Heart left ventricle (tissue), 13 donors: ENCODE data around the gene MELK.
"Not testable (repeated sequence)": the region's sequence is repeated elsewhere in the genome, so short reads cannot be mapped to it uniquely, and the experiment has no call there.

Experiments used
- POLR2A ChIP-seq, 2 donors: fragments of 450-650 bp; IDR thresholded peaks; one replicate each; pipeline ENCODE4 v1.6.1; 2017; ENCODE audit warnings: antibody characterized with exemption in 2 of 2, mild to moderate bottlenecking in 2 of 2, moderate library complexity in 2 of 2
- TF ChIP-seq, protein P1 (sequence below), 12 donors: fragments of 200-600 bp; sonication (generic) in 4 of 12; IDR thresholded peaks; one replicate each; pipeline versions ENCODE4 v1.5.0 to v1.8.0; 2018 to 2022; ENCODE audit warnings: antibody characterized with exemption in 12 of 12, mild to moderate bottlenecking in 5 of 12
- donor health status: ischemic (EF 13 %, LVEDD 7.1; RV severe dilation, severe dysfunction).
- donor health status: DM: no; HTN: yes; CAD: no.
- donor health status: DM: no; HTN: no; CAD: no.
- donor health status: ischemic (EF 25% LVEDD 6.9; RV normal size, moderate dysfunction).
- donor health status: ischemic (EF 25% LVEDD 5.7; RV mildly dilated, moderate dysfunction).
- donor health status: ischemic (EF 35%, LVEDD 5.7; RV mildly dilated, moderate dysfunction).
- donor health status: nonischemic (EF 11% LVEDD 7.7; RV severe dilation, severe dysfunction).
- donor health status: DM: yes; HTN: yes; CAD: no.
- donor health status: PGD.
- donor health status: ischemic (EF 29% LVEDD 5.4; RV normal size, mild dysfunction).
- donor health status: nonischemic (EF 23%, LVEDD 6.1; RV moderate dilation, normal function).

DNA sequence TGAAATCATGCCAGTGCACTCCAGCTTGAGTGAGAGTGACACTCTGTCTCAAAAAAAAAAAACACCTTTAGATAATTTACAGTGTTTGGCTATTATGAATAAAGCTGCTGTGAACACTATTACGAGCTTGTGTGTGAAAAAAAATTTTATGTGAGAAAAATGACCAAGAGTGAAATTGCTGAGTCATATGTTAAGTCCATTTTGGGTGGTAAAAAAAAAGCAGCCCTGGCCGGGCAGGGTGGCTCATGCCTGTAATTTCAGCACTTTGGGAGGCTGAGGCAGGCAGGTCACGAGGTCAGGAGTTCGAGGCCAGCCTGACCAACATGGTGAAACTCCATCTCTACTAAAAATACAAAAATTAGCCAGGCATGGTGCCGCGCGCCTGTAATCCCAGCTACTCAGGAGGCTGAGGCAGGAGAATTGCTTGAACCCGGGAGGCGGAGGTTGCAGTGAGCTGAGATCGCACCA is 22.0 kb upstream of the MELK start:
- not testable (repeated sequence) for TF ChIP-seq POLR2A (IDR thresholded peaks at IDR 0.05)
- TF ChIP-seq, protein P1, sequence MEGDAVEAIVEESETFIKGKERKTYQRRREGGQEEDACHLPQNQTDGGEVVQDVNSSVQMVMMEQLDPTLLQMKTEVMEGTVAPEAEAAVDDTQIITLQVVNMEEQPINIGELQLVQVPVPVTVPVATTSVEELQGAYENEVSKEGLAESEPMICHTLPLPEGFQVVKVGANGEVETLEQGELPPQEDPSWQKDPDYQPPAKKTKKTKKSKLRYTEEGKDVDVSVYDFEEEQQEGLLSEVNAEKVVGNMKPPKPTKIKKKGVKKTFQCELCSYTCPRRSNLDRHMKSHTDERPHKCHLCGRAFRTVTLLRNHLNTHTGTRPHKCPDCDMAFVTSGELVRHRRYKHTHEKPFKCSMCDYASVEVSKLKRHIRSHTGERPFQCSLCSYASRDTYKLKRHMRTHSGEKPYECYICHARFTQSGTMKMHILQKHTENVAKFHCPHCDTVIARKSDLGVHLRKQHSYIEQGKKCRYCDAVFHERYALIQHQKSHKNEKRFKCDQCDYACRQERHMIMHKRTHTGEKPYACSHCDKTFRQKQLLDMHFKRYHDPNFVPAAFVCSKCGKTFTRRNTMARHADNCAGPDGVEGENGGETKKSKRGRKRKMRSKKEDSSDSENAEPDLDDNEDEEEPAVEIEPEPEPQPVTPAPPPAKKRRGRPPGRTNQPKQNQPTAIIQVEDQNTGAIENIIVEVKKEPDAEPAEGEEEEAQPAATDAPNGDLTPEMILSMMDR (IDR thresholded peaks at IDR 0.05) = not testable (repeated sequence)
